Right lobe of liver (tissue), 6 donors: ENCODE results near the gene SHLD1. TPM values are rescaled to one million over a fixed set of nuclear protein-coding genes. Genes with fewer than 3 reads are reported as not detected.

Source experiments
- ATAC-seq, 4 donors: fragments of 200-7000 bp; cut with Tn5 transposase; one replicate each; pipeline ENCODE4 v1.9.1; 2020; ENCODE audit warnings: mild to moderate bottlenecking in 4 of 4, moderate library complexity in 4 of 4
- DNase-seq, 3 donors: peaks; one replicate each; pipeline ENCODE4 v3.0.0-alpha.2; 2020
- H3K27ac ChIP-seq, 3 donors: fragments of 200-600 bp; one replicate each; pipeline ENCODE4 v1.8.0; 2022
- H3K27me3 ChIP-seq, 2 donors: fragments of 200-600 bp; one replicate each; pipeline ENCODE4 v1.8.0; 2022
- H3K36me3 ChIP-seq, 4 donors: fragments of 200-600 bp; sonication (generic) in 1 of 4; one replicate each; pipeline versions ENCODE4 v1.5.1 to v1.8.0; 2017 to 2022; ENCODE audit warnings: control low read depth in 1 of 4
- H3K4me1 ChIP-seq, 4 donors: fragments of 200-600 bp; sonication (generic) in 1 of 4; one replicate each; pipeline versions ENCODE4 v1.5.1 to v1.8.0; 2017 to 2022; ENCODE audit warnings: control low read depth in 1 of 4
- H3K4me3 ChIP-seq, 3 donors: fragments of 200-600 bp; one replicate each; pipeline ENCODE4 v1.8.0; 2022
- H3K9me3 ChIP-seq, 4 donors: fragments of 200-600 bp; sonication (generic) in 1 of 4; one replicate each; pipeline versions ENCODE4 v1.5.1 to v1.8.0; 2017 to 2022; ENCODE audit warnings: control low read depth in 1 of 4
- CTCF ChIP-seq, 4 donors: fragments of 200-600 bp in 3 of 4; fragments of 450-650 bp in 1 of 4; IDR thresholded peaks; one replicate each; pipeline versions ENCODE4 v1.5.1 to v1.8.0; 2016 to 2022; ENCODE audit warnings: antibody characterized with exemption in 4 of 4, mild to moderate bottlenecking in 2 of 4
- POLR2A ChIP-seq: fragments of 450-650 bp; IDR thresholded peaks from one replicate; pipeline ENCODE4 v1.6.1; 2017; ENCODE audit warnings: antibody characterized with exemption, mild to moderate bottlenecking
- WGBS: methylation state at CpG from one replicate; pipeline ENCODE4 v1.1.6; 2018; ENCODE audit warnings: low coverage, low lambda C conversion rate; ENCODE audit not compliant: insufficient coverage; ENCODE audit errors: missing lambda C conversion rate; 5-methylcytosine and 5-hydroxymethylcytosine counted together
- intact Hi-C, 2 donors: fragments of 100-400 bp; cut with DNase I; formaldehyde crosslinking; loops; one replicate each; pipeline versions ENCODE4 v1.11.2 to v1.14.1; 2022
- total RNA-seq, 6 experiments: library from RNA; depleted of rRNA in 2 of 6; stranded (reverse); fragments of >200 nt in 2 of 6; fragmentation: NEBNext Ultra II Directional in 3 of 6; extraction: Animal tissue kit (Norgen Biotek cat#: 25700) in 3 of 6; gene quantifications; one replicate each; pipeline versions ENCODE4 v1.1.0 to v1.2.4, GENCODE V29; 2016 to 2023
- donor health status: DM: no; HTN: yes; CAD: no.
- donor health status: DM: no; HTN: no; CAD: no.
- donor health status: DM: no; HTN: no; CAD: no.
- donor health status: DM: no; HTN: yes; CAD: no.
- donor health status: DM: no; HTN: yes; CAD: no.

Gene SHLD1
- total RNA-seq, 6 experiments from 2014 or later, result 0.69 to 1.9 (median 1.4) TPM; not detected in 1

- H3K27me3 ChIP-seq, result no peaks in the 10 kb centered on the region
- 83% methylated on average over 2 of the region's 4 CpGs for WGBS
- no peak for ATAC-seq
Measured at GRCh38 chr20:5877128-5877527, 126.9 kb downstream of the SHLD1 start.

GRCh38 chr20:5880326-5880725, 130.1 kb downstream of the SHLD1 start:
- 67% methylated on average over 3 of the region's 3 CpGs for WGBS
- TF ChIP-seq POLR2A, result no peak
- no peak for TF ChIP-seq CTCF (IDR thresholded peaks at IDR 0.05)
- intact Hi-C loops, result no loop called here

More at GRCh38 chr20:5877128-5877527, 126.9 kb downstream of the SHLD1 start:
- no peak for DNase-seq
- TF ChIP-seq POLR2A (no peak), CTCF (IDR thresholded peaks at IDR 0.05) (no peak)
- Histone ChIP-seq H3K4me1 (no peaks in the 10 kb centered on the region), H3K27ac (no peak overlapping the region), H3K4me3 (no peak overlapping the region), H3K9me3 (no peaks in the 10 kb centered on the region), H3K36me3 (no peaks in the 10 kb centered on the region)
- intact Hi-C loops, result no loop called here

GRCh38 chr20:5881703-5882102, 131.5 kb downstream of the SHLD1 start:
- Histone ChIP-seq H3K36me3 (no peaks in the 10 kb centered on the region), H3K27ac (no peak overlapping the region), H3K4me1 (no peaks in the 10 kb centered on the region), H3K4me3 (no peak overlapping the region), H3K27me3 (no peaks in the 10 kb centered on the region), H3K9me3 (no peaks in the 10 kb centered on the region)
- ATAC-seq (no peak), DNase-seq (no peak)
- TF ChIP-seq POLR2A (no peak), CTCF (IDR thresholded peaks at IDR 0.05) (no peak)
- intact Hi-C loops, result no loop called here
- 53% methylated on average over 5 of the region's 5 CpGs for WGBS

More at GRCh38 chr20:5880326-5880725, 130.1 kb downstream of the SHLD1 start:
- DNase-seq, result no peak
- Histone ChIP-seq H3K36me3 (no peaks in the 10 kb centered on the region), H3K4me3 (no peak overlapping the region), H3K27me3 (no peaks in the 10 kb centered on the region), H3K4me1 (no peaks in the 10 kb centered on the region), H3K9me3 (no peaks in the 10 kb centered on the region), H3K27ac (no peak overlapping the region)
- ATAC-seq, result no peak

GRCh38 chr20:5882166-5882565, 132.0 kb downstream of the SHLD1 start:
- WGBS, result 61% methylated on average over 9 of the region's 9 CpGs
- H3K27ac ChIP-seq, result no peak overlapping the region
- no peak for ATAC-seq

More at GRCh38 chr20:5882166-5882565, 132.0 kb downstream of the SHLD1 start:
- no peaks in the 10 kb centered on the region for H3K36me3 ChIP-seq
- no peak for DNase-seq
- H3K9me3 ChIP-seq, result no peaks in the 10 kb centered on the region
- H3K4me3 ChIP-seq, result no peak overlapping the region
- intact Hi-C loops, result no loop called here
- H3K4me1 ChIP-seq, result no peaks in the 10 kb centered on the region
- TF ChIP-seq CTCF (IDR thresholded peaks at IDR 0.05) (no peak), POLR2A (no peak)
- H3K27me3 ChIP-seq, result no peaks in the 10 kb centered on the region
